ENCODE measurements around the gene SASH1.

DNA sequence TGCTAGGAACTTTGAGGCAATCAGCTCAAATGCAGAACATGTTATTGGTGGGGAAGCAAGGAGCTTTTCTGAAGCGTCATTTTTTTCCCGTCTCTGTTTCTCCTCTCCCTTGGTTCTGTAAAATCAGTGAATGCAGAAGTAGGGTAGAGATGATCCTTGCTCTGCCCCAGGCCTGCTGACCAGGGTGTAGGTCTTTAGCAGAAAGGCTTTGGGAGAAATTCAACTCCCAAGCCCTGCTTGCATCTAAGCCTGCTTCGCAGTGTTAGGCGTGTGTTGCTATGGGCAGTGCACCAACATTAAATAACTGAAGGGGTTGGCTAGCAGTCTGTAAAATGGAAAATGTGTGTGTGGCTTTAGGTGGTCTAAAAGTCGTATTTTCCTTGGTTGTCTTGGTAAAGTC, 45.9 kb downstream of the SASH1 start:
- TF ChIP-seq, protein P1, sequence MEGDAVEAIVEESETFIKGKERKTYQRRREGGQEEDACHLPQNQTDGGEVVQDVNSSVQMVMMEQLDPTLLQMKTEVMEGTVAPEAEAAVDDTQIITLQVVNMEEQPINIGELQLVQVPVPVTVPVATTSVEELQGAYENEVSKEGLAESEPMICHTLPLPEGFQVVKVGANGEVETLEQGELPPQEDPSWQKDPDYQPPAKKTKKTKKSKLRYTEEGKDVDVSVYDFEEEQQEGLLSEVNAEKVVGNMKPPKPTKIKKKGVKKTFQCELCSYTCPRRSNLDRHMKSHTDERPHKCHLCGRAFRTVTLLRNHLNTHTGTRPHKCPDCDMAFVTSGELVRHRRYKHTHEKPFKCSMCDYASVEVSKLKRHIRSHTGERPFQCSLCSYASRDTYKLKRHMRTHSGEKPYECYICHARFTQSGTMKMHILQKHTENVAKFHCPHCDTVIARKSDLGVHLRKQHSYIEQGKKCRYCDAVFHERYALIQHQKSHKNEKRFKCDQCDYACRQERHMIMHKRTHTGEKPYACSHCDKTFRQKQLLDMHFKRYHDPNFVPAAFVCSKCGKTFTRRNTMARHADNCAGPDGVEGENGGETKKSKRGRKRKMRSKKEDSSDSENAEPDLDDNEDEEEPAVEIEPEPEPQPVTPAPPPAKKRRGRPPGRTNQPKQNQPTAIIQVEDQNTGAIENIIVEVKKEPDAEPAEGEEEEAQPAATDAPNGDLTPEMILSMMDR (IDR thresholded peaks at IDR 0.05): no peak
- no peak for TF ChIP-seq POLR2A (IDR thresholded peaks at IDR 0.05)
